ENCODE data around the gene MBD6. TPM values are rescaled to one million over a fixed set of nuclear protein-coding genes. Genes with fewer than 3 reads are reported as not detected.

MBD6 gene
- total RNA-seq, 1 donor from 2014 or later = 58.5 TPM

- H3K9me3 Mint-ChIP-seq (ENCODE audit: unreplicated experiment) = peaks cover 11% of the 10 kb centered on the region
- no peak overlapping the region for H3K27ac ChIP-seq (ENCODE audit: low read depth, low read length)
- H3K9ac ChIP-seq (ENCODE audit: low read length) = no peak overlapping the region
- H2AFZ ChIP-seq (ENCODE audit: low read depth, low read length) = no peak overlapping the region
- no peak overlapping the region for H3K4me3 ChIP-seq (ENCODE audit: insufficient read depth, low read depth, low read length)
- H3K36me3 ChIP-seq (ENCODE audit: insufficient read depth, low read length) = no peaks in the 10 kb centered on the region
- H3K4me1 Mint-ChIP-seq (ENCODE audit: low read depth, unreplicated experiment) = peaks cover 11% of the 10 kb centered on the region
- no peak overlapping the region for H3K4me2 ChIP-seq (ENCODE audit: low read length)
- TF ChIP-seq, protein P1, sequence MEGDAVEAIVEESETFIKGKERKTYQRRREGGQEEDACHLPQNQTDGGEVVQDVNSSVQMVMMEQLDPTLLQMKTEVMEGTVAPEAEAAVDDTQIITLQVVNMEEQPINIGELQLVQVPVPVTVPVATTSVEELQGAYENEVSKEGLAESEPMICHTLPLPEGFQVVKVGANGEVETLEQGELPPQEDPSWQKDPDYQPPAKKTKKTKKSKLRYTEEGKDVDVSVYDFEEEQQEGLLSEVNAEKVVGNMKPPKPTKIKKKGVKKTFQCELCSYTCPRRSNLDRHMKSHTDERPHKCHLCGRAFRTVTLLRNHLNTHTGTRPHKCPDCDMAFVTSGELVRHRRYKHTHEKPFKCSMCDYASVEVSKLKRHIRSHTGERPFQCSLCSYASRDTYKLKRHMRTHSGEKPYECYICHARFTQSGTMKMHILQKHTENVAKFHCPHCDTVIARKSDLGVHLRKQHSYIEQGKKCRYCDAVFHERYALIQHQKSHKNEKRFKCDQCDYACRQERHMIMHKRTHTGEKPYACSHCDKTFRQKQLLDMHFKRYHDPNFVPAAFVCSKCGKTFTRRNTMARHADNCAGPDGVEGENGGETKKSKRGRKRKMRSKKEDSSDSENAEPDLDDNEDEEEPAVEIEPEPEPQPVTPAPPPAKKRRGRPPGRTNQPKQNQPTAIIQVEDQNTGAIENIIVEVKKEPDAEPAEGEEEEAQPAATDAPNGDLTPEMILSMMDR (IDR thresholded peaks at IDR 0.05; ENCODE audit: insufficient read depth, low read depth, low read length) = no peak
- no peak for TF ChIP-seq EZH2 (IDR thresholded peaks at IDR 0.05; ENCODE audit: insufficient read depth, low read length)
- no peak overlapping the region for H3K27ac Mint-ChIP-seq (ENCODE audit: unreplicated experiment)
- H3K4me1 ChIP-seq (ENCODE audit: insufficient read depth, low read length) = no peaks in the 10 kb centered on the region
- DNase-seq (ENCODE audit: low read depth) (no peak), FAIRE-seq (no peak)
- H4K20me1 ChIP-seq (ENCODE audit: insufficient read depth, low read length) = no peaks in the 10 kb centered on the region
- no peaks in the 10 kb centered on the region for H3K79me2 ChIP-seq (ENCODE audit: insufficient read depth, low read length)
- H3K27me3 Mint-ChIP-seq (ENCODE audit: low read depth, unreplicated experiment) = no peaks in the 10 kb centered on the region
- no peak overlapping the region for H3K4me3 Mint-ChIP-seq (ENCODE audit: unreplicated experiment)
- H3K27me3 ChIP-seq (ENCODE audit: insufficient read depth, low read length) = no peaks in the 10 kb centered on the region
- H3K36me3 Mint-ChIP-seq (ENCODE audit: low read depth, unreplicated experiment) = peaks cover 44% of the 10 kb centered on the region
- H3K9me3 ChIP-seq (ENCODE audit: insufficient read depth, low read depth, low read length) = no peaks in the 10 kb centered on the region
Observed at GRCh38 chr12:57577981-57578758, 55.5 kb downstream of the MBD6 start.

- no peak for FAIRE-seq
- Histone ChIP-seq H2AFZ (ENCODE audit: low read depth, low read length) (no peak overlapping the region), H3K4me3 (ENCODE audit: insufficient read depth, low read depth, low read length) (no peak overlapping the region), H3K36me3 (ENCODE audit: insufficient read depth, low read length) (no peaks in the 10 kb centered on the region), H3K9me3 (ENCODE audit: insufficient read depth, low read depth, low read length) (no peaks in the 10 kb centered on the region), H3K27ac (ENCODE audit: low read depth, low read length) (no peak overlapping the region), H4K20me1 (ENCODE audit: insufficient read depth, low read length) (no peaks in the 10 kb centered on the region), H3K79me2 (ENCODE audit: insufficient read depth, low read length) (no peaks in the 10 kb centered on the region), H3K4me2 (ENCODE audit: low read length) (no peak overlapping the region), H3K4me1 (ENCODE audit: insufficient read depth, low read length) (no peaks in the 10 kb centered on the region), H3K9ac (ENCODE audit: low read length) (no peak overlapping the region), H3K27me3 (ENCODE audit: insufficient read depth, low read length) (no peaks in the 10 kb centered on the region)
- no peak for DNase-seq (ENCODE audit: low read depth)
- H3K27me3 Mint-ChIP-seq (ENCODE audit: low read depth, unreplicated experiment) = peaks cover 2% of the 10 kb centered on the region
- H3K36me3 Mint-ChIP-seq (ENCODE audit: low read depth, unreplicated experiment) = peaks cover 44% of the 10 kb centered on the region
- peaks cover 11% of the 10 kb centered on the region for H3K9me3 Mint-ChIP-seq (ENCODE audit: unreplicated experiment)
- TF ChIP-seq, protein P1 (IDR thresholded peaks at IDR 0.05; ENCODE audit: insufficient read depth, low read depth, low read length) = no peak
- no peak overlapping the region for H3K4me3 Mint-ChIP-seq (ENCODE audit: unreplicated experiment)
- H3K27ac Mint-ChIP-seq (ENCODE audit: unreplicated experiment) = no peak overlapping the region
- H3K4me1 Mint-ChIP-seq (ENCODE audit: low read depth, unreplicated experiment) = peaks cover 11% of the 10 kb centered on the region
Observed at GRCh38 chr12:57579011-57579410, 56.4 kb downstream of the MBD6 start.

Small RNAs within 50 kb of the gene (microRNA-seq; reads per million reads assigned to microRNA genes)
- gene MIR616 (1.4 reads per million), gene MIR6758 (not detected)

Other genes starting within 250 kb of the MBD6 start
- gene R3HDM2, start 91.8 kb upstream of the MBD6 start, total RNA-seq = 18.8 and 19.2 TPM in 2 replicates
- gene INHBC, start 88.0 kb upstream of the MBD6 start, total RNA-seq = not detected in 2 replicates
- 24.6 and 37.5 TPM in 2 replicates for gene INHBE, start 67.5 kb upstream of the MBD6 start, total RNA-seq
- 5.8 and 6.8 TPM in 2 replicates for gene GLI1, start 63.0 kb upstream of the MBD6 start, total RNA-seq
- gene ARHGAP9, start 43.0 kb upstream of the MBD6 start, total RNA-seq = 2.5 and 3.1 TPM in 2 replicates
- 351 and 384 TPM in 2 replicates for gene MARS1, start 34.8 kb upstream of the MBD6 start, total RNA-seq
- 42.6 and 45.1 TPM in 2 replicates for gene DDIT3, start 2.3 kb upstream of the MBD6 start, total RNA-seq
- 94.5 and 107 TPM in 2 replicates for gene DCTN2, start 24.4 kb downstream of the MBD6 start, total RNA-seq
- gene KIF5A, start 27.2 kb downstream of the MBD6 start, total RNA-seq = 7.2 and 8.6 TPM in 2 replicates
- 43.3 and 43.6 TPM in 2 replicates for gene PIP4K2C, start 68.4 kb downstream of the MBD6 start, total RNA-seq
- 18.3 and 20.8 TPM in 2 replicates for gene DTX3, start 82.0 kb downstream of the MBD6 start, total RNA-seq
- 16.8 and 24.5 TPM in 2 replicates for gene ARHGEF25, start 88.6 kb downstream of the MBD6 start, total RNA-seq
- 2.5 and 2.6 TPM in 2 replicates for gene B4GALNT1, start 110.4 kb downstream of the MBD6 start, total RNA-seq
- 194 and 215 TPM in 2 replicates for gene OS9, start 171.3 kb downstream of the MBD6 start, total RNA-seq
- 0.14 and 0.17 TPM in 2 replicates for gene AGAP2, start 215.9 kb downstream of the MBD6 start, total RNA-seq
- gene TSPAN31, start 222.2 kb downstream of the MBD6 start, total RNA-seq = 18.6 and 22.9 TPM in 2 replicates
- 113 and 133 TPM in 2 replicates for gene CDK4, start 229.5 kb downstream of the MBD6 start, total RNA-seq
- gene MARCHF9, start 232.3 kb downstream of the MBD6 start, total RNA-seq = 11.3 and 13.0 TPM in 2 replicates
- 1.5 TPM in 2 replicates for gene CYP27B1, start 244.3 kb downstream of the MBD6 start, total RNA-seq
- gene METTL1, start 249.3 kb downstream of the MBD6 start, total RNA-seq = 21.1 and 25.7 TPM in 2 replicates
- 8.1 and 11.6 TPM in 2 replicates for gene EEF1AKMT3, start 249.8 kb downstream of the MBD6 start, total RNA-seq